CD4-positive, alpha-beta T cell treated with Interleukin-1 beta for 1 hour (primary cell): ENCODE results near the gene MAP2.

Experiments used
- DNase-seq, 2 donors: peaks; one replicate each; pipeline ENCODE4 v3.0.0-alpha.2; 2020 to 2022

Gene MAP2, protein sequence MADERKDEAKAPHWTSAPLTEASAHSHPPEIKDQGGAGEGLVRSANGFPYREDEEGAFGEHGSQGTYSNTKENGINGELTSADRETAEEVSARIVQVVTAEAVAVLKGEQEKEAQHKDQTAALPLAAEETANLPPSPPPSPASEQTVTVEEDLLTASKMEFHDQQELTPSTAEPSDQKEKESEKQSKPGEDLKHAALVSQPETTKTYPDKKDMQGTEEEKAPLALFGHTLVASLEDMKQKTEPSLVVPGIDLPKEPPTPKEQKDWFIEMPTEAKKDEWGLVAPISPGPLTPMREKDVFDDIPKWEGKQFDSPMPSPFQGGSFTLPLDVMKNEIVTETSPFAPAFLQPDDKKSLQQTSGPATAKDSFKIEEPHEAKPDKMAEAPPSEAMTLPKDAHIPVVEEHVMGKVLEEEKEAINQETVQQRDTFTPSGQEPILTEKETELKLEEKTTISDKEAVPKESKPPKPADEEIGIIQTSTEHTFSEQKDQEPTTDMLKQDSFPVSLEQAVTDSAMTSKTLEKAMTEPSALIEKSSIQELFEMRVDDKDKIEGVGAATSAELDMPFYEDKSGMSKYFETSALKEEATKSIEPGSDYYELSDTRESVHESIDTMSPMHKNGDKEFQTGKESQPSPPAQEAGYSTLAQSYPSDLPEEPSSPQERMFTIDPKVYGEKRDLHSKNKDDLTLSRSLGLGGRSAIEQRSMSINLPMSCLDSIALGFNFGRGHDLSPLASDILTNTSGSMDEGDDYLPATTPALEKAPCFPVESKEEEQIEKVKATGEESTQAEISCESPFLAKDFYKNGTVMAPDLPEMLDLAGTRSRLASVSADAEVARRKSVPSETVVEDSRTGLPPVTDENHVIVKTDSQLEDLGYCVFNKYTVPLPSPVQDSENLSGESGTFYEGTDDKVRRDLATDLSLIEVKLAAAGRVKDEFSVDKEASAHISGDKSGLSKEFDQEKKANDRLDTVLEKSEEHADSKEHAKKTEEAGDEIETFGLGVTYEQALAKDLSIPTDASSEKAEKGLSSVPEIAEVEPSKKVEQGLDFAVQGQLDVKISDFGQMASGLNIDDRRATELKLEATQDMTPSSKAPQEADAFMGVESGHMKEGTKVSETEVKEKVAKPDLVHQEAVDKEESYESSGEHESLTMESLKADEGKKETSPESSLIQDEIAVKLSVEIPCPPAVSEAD (N-terminal part only)

DNA sequence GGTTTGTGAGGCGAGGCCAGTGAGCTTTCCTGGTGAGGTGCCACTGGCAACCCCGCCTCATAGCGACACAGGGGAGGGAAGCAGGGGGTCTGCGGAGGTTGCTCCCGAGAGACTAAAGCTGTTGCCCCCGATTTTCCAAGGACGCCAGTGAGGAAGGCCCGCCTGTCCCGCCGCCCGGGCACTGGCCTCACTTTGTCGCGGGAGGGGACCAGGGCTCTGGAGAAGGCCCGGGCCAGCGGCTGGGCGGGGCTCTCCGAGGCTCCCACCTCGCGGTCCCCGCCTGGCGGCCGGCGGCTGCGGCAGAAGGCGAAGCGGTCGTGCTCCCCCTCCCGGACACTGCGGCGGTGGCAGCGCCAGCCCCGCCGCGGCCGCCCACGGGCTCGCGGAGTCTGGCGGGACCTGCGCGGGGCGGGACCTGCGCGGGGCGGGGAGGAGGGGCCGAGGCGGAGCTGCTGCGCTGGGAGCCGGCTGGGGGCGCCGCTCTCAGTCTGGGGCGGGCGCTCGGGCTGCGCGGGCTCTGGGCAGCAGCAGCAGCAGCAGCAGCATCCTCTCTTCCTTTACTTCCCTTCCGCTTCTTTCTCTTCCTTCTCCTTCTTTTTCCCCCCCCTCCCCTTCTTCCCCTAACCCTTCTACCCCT, at the start of gene MAP2:
Gene MAP2 (plus strand): TSS at position 486 of the 637 bp plus-strand sequence. CDS start 229,124 bp downstream, outside the sequence.
- peak; percentile 49 to 74 for DNase-seq

- no peak for DNase-seq
Observed at GRCh38 chr2:209376686-209377085, 47.2 kb upstream of the MAP2 start.

GRCh38 chr2:209380293-209380692, 43.6 kb upstream of the MAP2 start:
- DNase-seq, result no peak

DNA sequence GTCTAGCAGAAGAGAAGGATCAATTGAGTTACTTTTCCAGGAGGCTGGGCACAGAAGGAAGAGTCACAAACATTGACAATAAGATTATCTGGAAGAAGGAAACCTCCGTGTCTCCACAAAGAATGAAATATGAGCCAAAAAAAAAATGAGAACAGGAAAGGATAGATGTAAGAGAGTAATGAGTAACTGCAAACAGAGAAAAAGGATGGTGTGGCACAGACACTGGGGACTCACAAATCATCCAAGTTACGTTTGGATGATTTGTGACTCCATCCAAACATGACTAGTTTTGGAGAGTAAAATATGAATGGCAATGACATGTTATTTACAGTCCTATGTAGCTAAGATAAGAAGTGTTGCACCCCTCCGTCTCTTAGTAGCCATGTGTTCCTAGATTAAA, 42.8 kb upstream of the MAP2 start:
- DNase-seq, result no peak

- DNase-seq, result no peak
Observed at GRCh38 chr2:209382775-209383174, 41.1 kb upstream of the MAP2 start.

DNA sequence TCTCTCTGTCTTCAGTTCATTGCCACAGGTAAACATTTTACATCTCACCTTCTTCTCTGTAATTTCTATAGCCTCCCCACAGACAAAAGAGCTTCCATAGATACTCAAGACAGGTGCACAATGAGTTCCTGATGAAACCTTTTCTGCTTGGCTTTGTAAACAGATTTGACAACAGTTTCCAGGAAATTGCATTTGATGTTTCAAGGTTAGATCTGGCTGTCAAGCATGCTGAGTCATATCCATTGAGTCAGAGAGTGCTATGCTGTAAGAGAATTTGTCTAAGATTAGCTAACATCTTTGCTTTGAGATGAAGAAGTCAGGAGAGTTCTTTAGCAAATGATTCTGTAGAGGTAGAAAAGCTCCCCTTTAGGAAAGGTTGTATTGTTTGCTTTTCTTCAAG, 40.6 kb upstream of the MAP2 start:
- DNase-seq, result no peak

DNA sequence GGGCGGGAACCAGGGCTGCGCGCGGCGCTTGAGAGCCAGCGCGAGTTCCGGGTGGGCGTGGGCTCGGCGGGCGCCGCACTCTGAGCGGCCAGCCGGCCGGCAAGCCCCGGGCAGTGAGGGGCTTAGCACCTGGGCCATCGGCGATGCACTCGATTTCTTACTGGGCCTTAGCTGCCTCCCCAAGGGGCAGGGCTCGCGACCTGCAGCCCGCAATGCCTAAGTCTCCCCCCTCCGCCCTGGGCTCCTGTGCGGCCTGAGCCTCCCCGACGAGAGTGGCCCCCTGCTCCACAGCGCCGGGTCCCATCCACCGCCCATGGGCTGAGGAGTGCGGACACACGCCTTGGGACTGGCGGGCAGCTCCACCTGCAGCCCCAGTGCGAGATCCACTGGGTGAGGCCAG, 36.5 kb upstream of the MAP2 start:
- no peak for DNase-seq

GRCh38 chr2:209388446-209389037, 35.3 kb upstream of the MAP2 start:
- DNase-seq, result no peak

DNA sequence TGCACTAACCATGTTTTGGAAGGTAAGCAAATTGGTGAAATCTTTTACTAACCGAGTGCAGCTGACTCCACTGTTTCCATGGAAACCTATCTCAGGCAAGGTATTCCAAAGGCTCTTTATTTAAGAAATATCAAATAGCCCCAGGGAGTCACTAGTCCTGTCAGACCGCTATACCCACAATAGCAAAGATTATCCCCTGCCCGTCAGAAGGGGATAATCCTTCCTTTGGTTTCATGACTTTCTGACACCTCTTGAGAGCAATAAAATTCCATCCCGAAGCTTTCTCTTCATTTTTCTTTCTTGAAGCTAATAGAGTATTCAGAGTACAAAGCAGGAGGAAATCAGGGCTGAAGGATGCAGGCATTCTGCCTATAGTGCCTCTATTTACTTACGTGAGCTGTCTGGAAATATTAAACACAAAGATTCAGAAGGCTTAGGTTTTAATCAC, 34.7 kb upstream of the MAP2 start:
- no peak for DNase-seq

DNA sequence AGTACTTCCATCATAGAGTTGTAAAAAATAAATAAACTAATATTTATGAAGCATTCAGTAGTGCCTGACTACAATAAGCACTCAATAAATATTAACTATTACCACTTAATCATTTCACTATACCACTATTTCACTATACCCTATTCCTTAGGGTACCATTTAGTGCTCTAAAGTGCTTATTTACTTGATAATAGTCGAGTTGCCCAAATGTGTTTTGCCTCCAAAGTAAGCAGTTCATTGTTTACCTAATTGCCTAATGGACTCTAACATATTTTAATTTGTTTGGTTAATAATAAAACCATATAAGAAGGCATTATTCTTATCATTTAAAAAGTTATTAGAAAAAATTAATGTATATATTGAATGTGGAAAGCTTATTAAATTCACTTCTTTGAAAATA, 33.0 kb upstream of the MAP2 start:
- no peak for DNase-seq

GRCh38 chr2:209391776-209392401, 32.0 kb upstream of the MAP2 start:
- no peak for DNase-seq

DNA sequence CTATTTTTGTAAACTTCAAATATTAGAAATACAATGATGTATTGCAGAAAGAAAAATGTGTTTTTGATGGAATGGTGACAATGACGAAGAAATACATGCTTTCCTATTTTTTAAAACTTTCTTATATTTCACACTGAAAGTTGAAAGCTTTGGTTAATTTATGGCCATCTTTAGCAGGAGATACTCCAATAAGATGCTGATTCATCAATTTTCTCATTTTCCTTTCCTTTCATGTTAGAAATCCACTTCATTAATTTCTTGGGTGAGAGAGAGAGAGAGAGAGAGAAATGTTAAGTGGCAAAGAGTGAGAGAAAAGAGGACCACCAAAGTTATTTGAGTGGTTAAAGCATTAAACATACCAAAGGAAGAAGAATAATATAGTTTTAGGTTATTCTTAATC, 28.6 kb upstream of the MAP2 start:
- no peak for DNase-seq

GRCh38 chr2:209395652-209396051, 28.2 kb upstream of the MAP2 start:
- DNase-seq, result no peak

- no peak for DNase-seq
Observed at GRCh38 chr2:209398463-209398862, 25.4 kb upstream of the MAP2 start.

DNA sequence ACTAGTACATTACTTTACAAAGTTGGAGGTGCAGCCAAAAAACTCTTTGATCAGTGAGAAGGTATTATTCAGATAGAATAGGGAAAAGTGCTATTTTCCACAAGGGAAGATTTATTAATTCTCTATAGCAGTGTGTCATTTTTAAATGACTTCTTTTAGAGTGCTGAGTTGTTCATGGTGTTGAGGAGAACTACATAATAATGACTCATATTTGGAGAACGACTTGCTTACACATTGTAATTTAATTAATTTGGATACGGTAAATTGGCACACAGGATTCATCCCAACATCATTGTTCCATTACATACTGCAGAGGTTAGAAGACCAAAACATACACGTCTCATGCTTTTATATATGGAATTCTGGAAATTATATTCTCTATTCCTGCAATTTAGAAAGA, 22.1 kb upstream of the MAP2 start:
- DNase-seq, result no peak

DNA sequence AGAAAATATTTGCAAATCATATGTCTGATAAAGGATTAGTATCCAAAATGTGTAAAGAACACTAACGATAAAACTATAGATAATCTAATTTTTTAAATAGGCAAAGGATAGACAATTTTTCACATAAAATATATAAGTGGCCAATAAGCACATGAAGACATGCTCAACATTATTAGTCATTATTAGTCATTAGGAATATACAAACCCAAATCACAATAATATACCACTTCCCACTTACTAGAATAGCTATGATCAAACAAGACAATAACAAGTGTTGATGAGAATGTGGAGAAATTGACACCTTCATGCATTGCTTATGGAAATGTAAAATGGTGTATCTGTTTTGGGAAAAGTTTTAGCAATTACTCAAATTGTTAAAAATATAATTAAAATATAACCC, 12.6 kb upstream of the MAP2 start:
- DNase-seq, result no peak

DNA sequence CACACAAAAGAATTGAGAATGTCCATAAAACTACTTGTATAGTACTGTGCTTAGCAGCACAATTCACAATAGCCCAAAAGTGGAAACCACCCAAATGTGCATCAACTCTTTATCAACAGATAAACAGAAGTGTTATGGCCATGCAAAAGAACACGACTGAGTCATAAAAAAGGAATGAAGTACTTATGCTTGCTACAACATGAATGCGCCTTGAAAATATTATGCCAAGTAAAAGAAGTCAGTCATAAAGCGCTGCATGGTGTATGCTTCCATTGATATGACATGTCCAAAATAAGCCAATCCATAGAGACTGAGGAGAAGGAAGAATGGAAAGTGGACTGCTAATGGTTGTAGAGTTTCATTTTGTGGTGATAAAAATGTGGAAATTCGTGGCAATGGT, 12.1 kb upstream of the MAP2 start:
- no peak for DNase-seq

DNA sequence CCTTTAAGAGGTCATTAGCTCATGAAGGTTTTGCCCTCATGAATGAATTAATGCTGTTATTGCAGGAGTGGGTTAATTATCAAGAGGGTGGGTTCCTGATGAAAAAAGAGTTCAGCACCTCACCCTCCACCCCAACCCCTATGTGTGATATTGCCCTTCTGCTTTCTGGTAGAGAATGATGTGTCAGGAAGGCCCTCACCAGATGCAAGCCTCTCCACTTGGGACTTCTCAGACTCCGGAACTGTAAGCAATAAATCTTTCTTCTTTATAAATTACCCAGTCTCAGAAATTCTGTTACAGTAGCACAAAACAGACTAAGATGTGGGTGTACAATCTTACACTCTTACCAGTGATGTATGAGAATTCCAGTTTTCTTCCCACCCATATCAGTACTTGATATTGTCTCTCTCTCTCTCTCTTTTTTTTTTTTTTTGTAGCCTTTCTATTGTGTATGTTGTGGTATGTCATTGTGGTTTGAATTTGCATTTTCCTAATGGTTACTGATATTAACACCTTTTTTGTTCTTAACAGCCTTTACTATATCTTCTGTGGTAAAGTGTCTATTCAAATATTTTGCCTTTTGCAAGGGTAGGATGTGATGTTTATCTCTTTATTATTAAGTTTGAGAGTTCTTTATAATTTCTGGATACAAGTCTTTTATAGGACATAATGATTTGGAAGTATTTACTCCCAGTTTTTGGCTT, 10.4 kb upstream of the MAP2 start:
- DNase-seq, result no peak

- no peak for DNase-seq
Observed at GRCh38 chr2:209416913-209417312, 6.9 kb upstream of the MAP2 start.

- DNase-seq, result no peak
Observed at GRCh38 chr2:209422191-209422754, 1.6 kb upstream of the MAP2 start.

- no peak for DNase-seq
Observed at GRCh38 chr2:209424199-209424701, 403 bp downstream of the MAP2 start.
